ENCODE measurements around the gene ADAM22.

DNA sequence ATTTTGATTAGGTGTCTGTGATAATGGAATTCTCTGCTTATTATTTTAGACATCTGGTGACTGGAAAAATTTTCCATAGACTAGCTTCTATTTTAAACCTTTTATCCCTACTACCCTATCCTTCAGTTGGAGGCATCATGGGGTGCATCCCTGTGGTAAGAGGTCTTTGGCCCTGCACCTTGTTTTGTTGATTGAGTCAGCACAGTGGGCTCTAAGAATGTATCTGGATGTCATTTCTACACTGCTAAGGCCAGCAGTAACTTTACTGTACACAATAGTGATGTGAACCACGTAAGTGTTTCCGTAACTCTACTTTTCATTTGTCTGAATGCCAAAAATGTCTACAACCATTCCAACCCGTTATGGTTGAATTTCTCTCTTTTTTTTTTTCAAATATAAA, 75.6 kb downstream of the ADAM22 start:
- TF ChIP-seq, protein P1, sequence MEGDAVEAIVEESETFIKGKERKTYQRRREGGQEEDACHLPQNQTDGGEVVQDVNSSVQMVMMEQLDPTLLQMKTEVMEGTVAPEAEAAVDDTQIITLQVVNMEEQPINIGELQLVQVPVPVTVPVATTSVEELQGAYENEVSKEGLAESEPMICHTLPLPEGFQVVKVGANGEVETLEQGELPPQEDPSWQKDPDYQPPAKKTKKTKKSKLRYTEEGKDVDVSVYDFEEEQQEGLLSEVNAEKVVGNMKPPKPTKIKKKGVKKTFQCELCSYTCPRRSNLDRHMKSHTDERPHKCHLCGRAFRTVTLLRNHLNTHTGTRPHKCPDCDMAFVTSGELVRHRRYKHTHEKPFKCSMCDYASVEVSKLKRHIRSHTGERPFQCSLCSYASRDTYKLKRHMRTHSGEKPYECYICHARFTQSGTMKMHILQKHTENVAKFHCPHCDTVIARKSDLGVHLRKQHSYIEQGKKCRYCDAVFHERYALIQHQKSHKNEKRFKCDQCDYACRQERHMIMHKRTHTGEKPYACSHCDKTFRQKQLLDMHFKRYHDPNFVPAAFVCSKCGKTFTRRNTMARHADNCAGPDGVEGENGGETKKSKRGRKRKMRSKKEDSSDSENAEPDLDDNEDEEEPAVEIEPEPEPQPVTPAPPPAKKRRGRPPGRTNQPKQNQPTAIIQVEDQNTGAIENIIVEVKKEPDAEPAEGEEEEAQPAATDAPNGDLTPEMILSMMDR (IDR thresholded peaks at IDR 0.05; ENCODE audit: low read depth, low read length, poor library complexity, severe bottlenecking): no peak
- TF ChIP-seq EZH2phosphoT487 (IDR thresholded peaks at IDR 0.05; ENCODE audit: borderline replicate concordance, low read length): no peak

All from DOHH2 (cell line).